Brain pericyte (primary cell): Measurements from ENCODE around the gene DGKE.

ENCODE experiments used
- DNase-seq: peaks from one replicate; pipeline ENCODE4 v3.0.0-alpha.2; 2012; ENCODE audit warnings: low read depth, low spot score

Gene DGKE

GRCh38 chr17:56812901-56813388, 21.0 kb upstream of the DGKE start:
- DNase-seq = no peak

GRCh38 chr17:56815711-56816110, 18.2 kb upstream of the DGKE start:
- DNase-seq = no peak

- DNase-seq = no peak
Measured at GRCh38 chr17:56817066-56817465, 16.9 kb upstream of the DGKE start.

- no peak for DNase-seq
Measured at GRCh38 chr17:56819030-56819429, 14.9 kb upstream of the DGKE start.

GRCh38 chr17:56819431-56820145, 14.4 kb upstream of the DGKE start:
- no peak for DNase-seq

GRCh38 chr17:56820207-56820606, 13.7 kb upstream of the DGKE start:
- DNase-seq = no peak

- no peak for DNase-seq
Measured at GRCh38 chr17:56821847-56822534, 12.0 kb upstream of the DGKE start.

GRCh38 chr17:56822725-56823124, 11.2 kb upstream of the DGKE start:
- DNase-seq = no peak

GRCh38 chr17:56823848-56824247, 10.1 kb upstream of the DGKE start:
- no peak for DNase-seq

GRCh38 chr17:56824503-56824902, 9.4 kb upstream of the DGKE start:
- DNase-seq = no peak

- DNase-seq = no peak
Measured at GRCh38 chr17:56826611-56827414, 7.1 kb upstream of the DGKE start.

- DNase-seq = no peak
Measured at GRCh38 chr17:56830726-56831368, 3.1 kb upstream of the DGKE start.

GRCh38 chr17:56831369-56832095, 2.4 kb upstream of the DGKE start:
- no peak for DNase-seq

GRCh38 chr17:56832446-56832845, 1.5 kb upstream of the DGKE start:
- no peak for DNase-seq

GRCh38 chr17:56833057-56833808, 718 bp upstream of the DGKE start:
- no peak for DNase-seq

GRCh38 chr17:56834380-56835263, 671 bp downstream of the DGKE start:
- no peak for DNase-seq

- DNase-seq = no peak
Measured at GRCh38 chr17:56835264-56835585, 1.3 kb downstream of the DGKE start.

- no peak for DNase-seq
Measured at GRCh38 chr17:56838687-56839086, 4.7 kb downstream of the DGKE start.

GRCh38 chr17:56842577-56842976, 8.6 kb downstream of the DGKE start:
- no peak for DNase-seq

GRCh38 chr17:56845934-56846333, 12.0 kb downstream of the DGKE start:
- DNase-seq = no peak
